Stimulated activated CD8-positive, alpha-beta memory T cell treated with anti-CD3 and anti-CD28 coated beads, Interleukin-15, amount 100 ng/mL, for 48 hours (primary cell): ENCODE results near the gene BCKDHB.

Experiments used
- DNase-seq, 2 donors: peaks; one replicate each; pipeline ENCODE4 v3.0.0-alpha.2; 2020; ENCODE audit warnings: low read depth in 2 of 2

The BCKDHB gene

DNA sequence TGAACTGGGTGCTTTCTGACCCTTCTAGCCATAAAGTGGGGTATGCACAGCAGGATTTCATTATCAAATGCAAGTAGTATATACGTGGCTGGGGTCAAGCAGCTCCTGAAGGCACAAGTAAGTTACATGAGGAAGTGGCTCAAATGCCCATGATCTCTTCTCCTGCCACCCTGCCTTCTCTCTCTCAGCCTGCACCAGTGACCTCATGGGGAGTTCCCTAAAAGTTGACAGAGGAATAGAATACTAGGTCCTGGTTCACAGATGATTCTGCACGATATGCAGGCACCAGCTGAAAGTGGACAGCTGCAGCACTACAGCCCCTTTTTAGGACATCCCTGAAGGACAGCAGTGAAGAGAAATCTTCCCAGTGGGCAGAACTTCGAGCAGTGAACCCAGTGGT is 282.0 kb downstream of the BCKDHB start:
- DNase-seq, result no peak
